Transverse colon (tissue), 4 donors: Measurements from ENCODE around the gene SIRPB2. TPM values are rescaled to one million over a fixed set of nuclear protein-coding genes. Genes with fewer than 3 reads are reported as not detected.

ENCODE experiments used
- DNase-seq: peaks from one replicate; pipeline ENCODE4 v3.0.0-alpha.2; 2019
- H3K27ac ChIP-seq, 4 donors: fragments of 200-600 bp; sonication (generic); 2 replicates each; pipeline ENCODE4 v1.5.1; 2016 to 2018; ENCODE audit warnings: inconsistent platforms in 4 of 4
- H3K27me3 ChIP-seq: fragments of 200-600 bp; sonication (generic); 2 replicates; pipeline ENCODE4 v1.5.1; 2017; ENCODE audit warnings: inconsistent platforms
- H3K36me3 ChIP-seq, 4 donors: fragments of 200-600 bp; sonication (generic); 2 replicates each; pipeline ENCODE4 v1.5.1; 2017 to 2019; ENCODE audit warnings: inconsistent platforms in 4 of 4
- H3K4me1 ChIP-seq, 4 donors: fragments of 200-600 bp; sonication (generic); 2 replicates each; pipeline ENCODE4 v1.5.1; 2017 to 2020; ENCODE audit warnings: inconsistent platforms in 4 of 4
- H3K4me3 ChIP-seq, 4 donors: fragments of 200-600 bp; sonication (generic); 1 replicate in 1 of 4; 2 replicates in 3 of 4; pipeline versions ENCODE4 v1.5.1 to v1.6.1; 2017 to 2019; ENCODE audit warnings: inconsistent platforms in 4 of 4
- H3K9me3 ChIP-seq, 2 donors: fragments of 200-600 bp; sonication (generic); 2 replicates each; pipeline ENCODE4 v1.5.1; 2017 to 2019; ENCODE audit warnings: inconsistent platforms in 2 of 2
- CTCF ChIP-seq, 5 experiments: fragments of 200-600 bp in 3 of 5; fragments of 450-650 bp in 2 of 5; sonication (generic) in 3 of 5; IDR thresholded peaks; 1 replicate in 2 of 5; 2 replicates in 3 of 5; pipeline ENCODE4 v1.5.1; 2016 to 2017; ENCODE audit warnings: antibody characterized with exemption in 5 of 5, inconsistent platforms in 3 of 5, mild to moderate bottlenecking in 2 of 5, moderate library complexity in 1 of 5
- EP300 ChIP-seq: sonication (generic); formaldehyde crosslinking; IDR thresholded peaks from one replicate; pipeline ENCODE4 v1.6.1; 2017; ENCODE audit warnings: antibody characterized with exemption, low read depth
- POLR2A ChIP-seq: fragments of 450-650 bp; IDR thresholded peaks from one replicate; pipeline ENCODE4 v1.6.1; 2016; ENCODE audit warnings: antibody characterized with exemption, mild to moderate bottlenecking, moderate library complexity
- POLR2AphosphoS5 ChIP-seq, 3 donors: sonication (generic); formaldehyde crosslinking; IDR thresholded peaks; one replicate each; pipeline ENCODE4 v1.6.1; 2016; ENCODE audit warnings: antibody characterized with exemption in 3 of 3
- WGBS, 2 donors: methylation state at CpG; one replicate each; pipeline ENCODE4 v1.1.5; 2018; ENCODE audit warnings: low coverage in 1 of 2; 5-methylcytosine and 5-hydroxymethylcytosine counted together
- in situ Hi-C, 4 donors: fragments of 200-750 bp; cut with MboI; loops; one replicate each; pipeline versions ENCODE4 v1.15.0 to v1.15.1; 2017; ENCODE audit warnings: low sequenced_read_pairs in 3 of 4, low pct_ligation_motif_present in 1 of 4, low pct_unique_long_range_greater_than_20kb in 1 of 4
- intact Hi-C: fragments of 100-400 bp; cut with DNase I; formaldehyde crosslinking; loops from one replicate; pipeline ENCODE4 v1.15.1; 2023; ENCODE audit warnings: low total_unique reads
- total RNA-seq, 4 donors: library from RNA; depleted of rRNA; stranded (reverse); fragments of >200 nt; gene quantifications; one replicate each; pipeline ENCODE4 v1.1.0, GENCODE V29; 2016

SIRPB2 gene
- total RNA-seq, 4 donors from 2014 or later, result 3.7 to 3.8 TPM; not detected in 2

- no peak for TF ChIP-seq EP300
- no peak for TF ChIP-seq POLR2A
- TF ChIP-seq CTCF (IDR thresholded peaks at IDR 0.05), result no peak
- TF ChIP-seq POLR2AphosphoS5 (IDR thresholded peaks at IDR 0.05), result no peak
- H3K27ac ChIP-seq, result peak overlapping the region; percentile 89 to 95 (median 92)
- 58 to 60% methylated on average over 7 of the region's 7 CpGs for WGBS, 2 donors
- no peak for DNase-seq
- H3K36me3 ChIP-seq, result no peaks in the 10 kb centered on the region
- peak overlapping the region in 1 of 4 donors; percentile 93 for H3K4me3 ChIP-seq
- peaks cover 11 to 67% (median 32%) of the 10 kb centered on the region in 4 donors for H3K4me1 ChIP-seq
- no peaks in the 10 kb centered on the region for H3K27me3 ChIP-seq
- in situ Hi-C loops, result loop anchor here in 3 of 4 donors (25.0 kb wide), 2 partner anchors 331 to 356 kb away; partner anchors contain the start of gene PSMF1 (in 2 of the 3)
- intact Hi-C loops, result loop anchor here (10.0 kb wide), 1 partner anchor 153 kb away; no protein-coding TSS in a partner anchor
- H3K9me3 ChIP-seq, result no peaks in the 10 kb centered on the region
These were observed 23.0 kb downstream of the SIRPB2 start for GRCh38 chr20:1468117-1468624.

GRCh38 chr20:1467355-1468116 is 23.7 kb downstream of the SIRPB2 start:
- Histone ChIP-seq H3K36me3 (no peaks in the 10 kb centered on the region), H3K9me3 (no peaks in the 10 kb centered on the region), H3K4me1 (peaks cover 11 to 65% (median 32%) of the 10 kb centered on the region in 4 donors), H3K27ac (peak overlapping the region; percentile 89 to 95 (median 92)), H3K4me3 (peak overlapping the region in 3 of 4 donors; percentile 8 to 98 (median 93)), H3K27me3 (no peaks in the 10 kb centered on the region)
- intact Hi-C loops, result loop anchor here (10.0 kb wide), 1 partner anchor 153 kb away; no protein-coding TSS in a partner anchor
- WGBS, 2 donors, result 25 to 47% methylated on average over 17 to 22 of the region's 22 CpGs
- peak; percentile 65 for DNase-seq
- in situ Hi-C loops, result loop anchor here in 3 of 4 donors (25.0 kb wide), 2 partner anchors 330 to 355 kb away; partner anchors contain the start of gene PSMF1 (in 2 of the 3)
- peak in 1 of 3 donors; percentile 59 for TF ChIP-seq POLR2AphosphoS5 (IDR thresholded peaks at IDR 0.05)
- TF ChIP-seq CTCF (IDR thresholded peaks at IDR 0.05), result no peak
- TF ChIP-seq POLR2A, result peak; percentile 52
- no peak for TF ChIP-seq EP300

- peaks cover 11 to 61% (median 32%) of the 10 kb centered on the region in 4 donors for H3K4me1 ChIP-seq
- in situ Hi-C loops, result loop anchor here in 3 of 4 donors (25.0 kb wide), 2 partner anchors 330 to 355 kb away; partner anchors contain the start of gene PSMF1 (in 2 of the 3)
- H3K9me3 ChIP-seq, result no peaks in the 10 kb centered on the region
- H3K27ac ChIP-seq, result peak overlapping the region; percentile 89 to 95 (median 92)
- peak overlapping the region in 3 of 4 donors; percentile 8 to 98 (median 93) for H3K4me3 ChIP-seq
- no peaks in the 10 kb centered on the region for H3K36me3 ChIP-seq
- no peaks in the 10 kb centered on the region for H3K27me3 ChIP-seq
- no peak for DNase-seq
- 0 to 3% methylated on average over 3 to 7 of the region's 7 CpGs for WGBS, 2 donors
- TF ChIP-seq POLR2AphosphoS5 (IDR thresholded peaks at IDR 0.05) (no peak), POLR2A (no peak), CTCF (IDR thresholded peaks at IDR 0.05) (no peak), EP300 (no peak)
- intact Hi-C loops, result loop anchor here (10.0 kb wide), 1 partner anchor 152 kb away; no protein-coding TSS in a partner anchor
These were observed 24.2 kb downstream of the SIRPB2 start for GRCh38 chr20:1467082-1467354.
